ENCODE data around the gene ZC3H14. TPM values are rescaled to one million over a fixed set of nuclear protein-coding genes. Genes with fewer than 3 reads are reported as not detected.

Gene ZC3H14
- total RNA-seq, 1 experiment from 2014 or later = 66.2 TPM

GRCh38 chr14:88592031-88592430 is 29.2 kb downstream of the ZC3H14 start:
- Histone ChIP-seq H3K9me2 (ENCODE audit: insufficient read depth) (no peaks in the 10 kb centered on the region), H3K4me3 (replicated peaks in 1 of 2; ENCODE audit: low read depth in 1 of 2, low read length in 2 of 2) (no peak overlapping the region), H3K9ac (ENCODE audit: low read length) (no peak overlapping the region), H3K4me2 (ENCODE audit: low read length) (no peak overlapping the region), H2AFZ (ENCODE audit: low read depth, low read length, poor library complexity, severe bottlenecking) (no peak overlapping the region), H4K20me1 (ENCODE audit: insufficient read depth) (no peaks in the 10 kb centered on the region), H3K27ac (ENCODE audit: low read depth, low read length) (no peak overlapping the region), H3K9me3 (ENCODE audit: control insufficient read depth in 1 of 2, insufficient read depth in 1 of 2, low read depth in 1 of 2, low read length in 2 of 2) (no peaks in the 10 kb centered on the region), H3K27me3 (ENCODE audit: insufficient read depth, low read length) (no peaks in the 10 kb centered on the region), H3K36me3 (ENCODE audit: control insufficient read depth in 1 of 2, insufficient read depth in 2 of 2, low read length in 2 of 2) (peaks cover 21 to 29% of the 10 kb centered on the region in 2 experiments; a peak in 3 of 4 replicates), H3K79me2 (ENCODE audit: insufficient read depth, low read length) (peaks cover 29% of the 10 kb centered on the region), H3K4me1 (ENCODE audit: control insufficient read depth in 1 of 2, insufficient read depth in 2 of 2, low read length in 2 of 2) (no peaks in the 10 kb centered on the region)
- DNase-seq (ENCODE audit: low read depth, low spot score) (no peak), ATAC-seq (no peak)
- BruUV-seq (replicated peaks) = no TSS peak
- TF ChIP-seq EZH2phosphoT487 (IDR thresholded peaks at IDR 0.05; ENCODE audit: borderline replicate concordance) (no peak), EGR1 (IDR thresholded peaks at IDR 0.05; ENCODE audit: low read depth) (no peak), CEBPB (IDR thresholded peaks at IDR 0.05; ENCODE audit: low read depth) (no peak), YY1 (IDR thresholded peaks at IDR 0.05; ENCODE audit: extremely low read depth, insufficient replicate concordance, low read depth, low read length) (no peak), JUND (IDR thresholded peaks at IDR 0.05) (no peak), FOSL1 (IDR thresholded peaks at IDR 0.05; ENCODE audit: low read depth) (no peak), POLR2AphosphoS5 (IDR thresholded peaks at IDR 0.05; ENCODE audit: low read depth, low read length) (no peak), ELF1 (IDR thresholded peaks at IDR 0.05; ENCODE audit: borderline replicate concordance, low read depth) (no peak), ATF3 (IDR thresholded peaks at IDR 0.05) (no peak), SP1 (IDR thresholded peaks at IDR 0.05; ENCODE audit: low read depth) (no peak), SRF (IDR thresholded peaks at IDR 0.05; ENCODE audit: low read depth) (no peak), POLR2A (IDR thresholded peaks at IDR 0.05; ENCODE audit: borderline replicate concordance, extremely low read depth, insufficient read depth, insufficient read length) (no peak), REST (IDR thresholded peaks at IDR 0.05; ENCODE audit: low read depth) (no peak), CTCF (IDR thresholded peaks at IDR 0.05 in 2 of 3, conservative IDR thresholded peaks at IDR 0.05 in 1 of 3; ENCODE audit: borderline replicate concordance in 1 of 3, insufficient read depth in 1 of 3, low read depth in 2 of 3, low read length in 2 of 3) (no peak), SIN3A (IDR thresholded peaks at IDR 0.05; ENCODE audit: low read depth) (no peak), ZNF274 (IDR thresholded peaks at IDR 0.05; ENCODE audit: low read depth, low read length) (no peak), ZFX (IDR thresholded peaks at IDR 0.05) (no peak)
- ChIA-PET CTCF (no interaction called here), POLR2A (no interaction called here), RAD21 (ENCODE audit: low non-redundant PET in 1 of 2, low total read pairs in 2 of 2, uncharacterized antibody in 2 of 2, unreplicated experiment in 2 of 2) (no interaction called here)
- intact Hi-C loops (cut with micrococcal nuclease) = no loop called here
